Thyroid gland (tissue), 4 donors: ENCODE measurements around the gene NAALADL2. TPM values are rescaled to one million over a fixed set of nuclear protein-coding genes. Genes with fewer than 3 reads are reported as not detected.

Experiments used
- DNase-seq, 2 donors: peaks; one replicate each; pipeline ENCODE4 v3.0.0-alpha.2; 2019
- H3K27ac ChIP-seq, 3 donors: fragments of 200-600 bp; sonication (generic); 1 replicate in 2 of 3; 2 replicates in 1 of 3; pipeline ENCODE4 v1.5.1; 2016 to 2019; ENCODE audit warnings: mild to moderate bottlenecking in 1 of 3, moderate library complexity in 1 of 3
- H3K27me3 ChIP-seq: fragments of 200-600 bp; sonication (generic); one replicate; pipeline ENCODE4 v1.5.1; 2019
- H3K36me3 ChIP-seq, 2 donors: fragments of 200-600 bp; sonication (generic); one replicate each; pipeline ENCODE4 v1.5.1; 2016 to 2019
- H3K4me1 ChIP-seq, 2 donors: fragments of 200-600 bp; sonication (generic); one replicate each; pipeline ENCODE4 v1.5.1; 2017 to 2019
- H3K4me3 ChIP-seq, 3 donors: fragments of 200-600 bp; sonication (generic); replicated peaks in 1 of 3; 1 replicate in 2 of 3; 2 replicates in 1 of 3; pipeline ENCODE4 v1.5.1; 2016; ENCODE audit warnings: mild to moderate bottlenecking in 1 of 3
- H3K9me3 ChIP-seq: fragments of 200-600 bp; sonication (generic); one replicate; pipeline ENCODE4 v1.5.1; 2017
- POLR2A ChIP-seq, 2 donors: fragments of 450-650 bp; IDR thresholded peaks; one replicate each; pipeline ENCODE4 v1.6.1; 2017; ENCODE audit warnings: antibody characterized with exemption in 2 of 2, mild to moderate bottlenecking in 2 of 2, moderate library complexity in 1 of 2
- WGBS, 2 donors: methylation state at CpG; one replicate each; pipeline ENCODE4 v1.1.5; 2017; 5-methylcytosine and 5-hydroxymethylcytosine counted together
- intact Hi-C: fragments of 100-400 bp; cut with DNase I; formaldehyde crosslinking; loops from one replicate; pipeline ENCODE4 v1.15.1; 2023
- total RNA-seq, 4 donors: library from RNA; depleted of rRNA; stranded (reverse); fragments of >200 nt; gene quantifications; one replicate each; pipeline ENCODE4 v1.2.3, GENCODE V29; 2016
- TF ChIP-seq, protein P1 (sequence below), 6 experiments: fragments of 200-600 bp in 3 of 6; fragments of 450-650 bp in 3 of 6; sonication (generic) in 3 of 6; IDR thresholded peaks; one replicate each; pipeline ENCODE4 v1.5.1; 2016 to 2019; ENCODE audit warnings: antibody characterized with exemption in 6 of 6, mild to moderate bottlenecking in 2 of 6, inconsistent platforms in 1 of 6, moderate library complexity in 1 of 6

NAALADL2 gene
- total RNA-seq, 4 donors from 2014 or later: 7.6 to 14.7 (median 9.0) TPM

DNA sequence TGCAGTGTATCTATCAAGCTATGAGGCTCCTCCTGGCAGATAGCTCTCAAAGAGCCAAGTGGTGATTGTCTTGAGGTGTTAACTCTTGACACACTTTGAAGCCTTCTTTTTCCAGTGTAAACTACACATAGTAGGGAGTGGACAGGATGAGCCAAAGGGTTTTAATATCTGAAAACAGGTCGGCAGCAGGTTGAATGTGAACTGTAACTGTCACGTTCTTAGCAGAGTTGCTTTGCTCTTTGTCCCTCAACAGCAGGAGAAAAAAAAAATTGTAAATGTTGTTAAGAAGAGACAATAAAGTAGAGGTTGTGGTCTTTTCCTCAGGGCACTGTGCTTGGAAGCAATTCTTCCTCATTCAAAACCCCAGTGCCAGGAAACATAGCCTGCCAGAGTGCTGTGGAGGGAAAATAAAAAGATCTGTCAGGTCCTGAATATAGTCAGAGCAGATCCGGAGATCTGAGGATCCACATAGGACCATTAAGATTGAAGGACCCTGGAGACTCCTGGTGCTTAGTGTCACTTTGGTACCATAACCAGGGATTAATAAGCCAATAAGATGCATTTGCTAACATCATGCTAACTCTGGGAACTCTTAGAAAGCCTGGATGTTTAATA, 229.7 kb downstream of the NAALADL2 start:
- Histone ChIP-seq H3K27me3 (no peaks in the 10 kb centered on the region), H3K36me3 (no peaks in the 10 kb centered on the region), H3K4me1 (no peaks in the 10 kb centered on the region), H3K9me3 (no peaks in the 10 kb centered on the region), H3K27ac (no peak overlapping the region), H3K4me3 (no peak overlapping the region)
- DNase-seq: no peak
- WGBS, 2 donors: 74 to 82% methylated on average over 3 of the region's 3 CpGs
- intact Hi-C loops: no loop called here
- TF ChIP-seq, protein P1, sequence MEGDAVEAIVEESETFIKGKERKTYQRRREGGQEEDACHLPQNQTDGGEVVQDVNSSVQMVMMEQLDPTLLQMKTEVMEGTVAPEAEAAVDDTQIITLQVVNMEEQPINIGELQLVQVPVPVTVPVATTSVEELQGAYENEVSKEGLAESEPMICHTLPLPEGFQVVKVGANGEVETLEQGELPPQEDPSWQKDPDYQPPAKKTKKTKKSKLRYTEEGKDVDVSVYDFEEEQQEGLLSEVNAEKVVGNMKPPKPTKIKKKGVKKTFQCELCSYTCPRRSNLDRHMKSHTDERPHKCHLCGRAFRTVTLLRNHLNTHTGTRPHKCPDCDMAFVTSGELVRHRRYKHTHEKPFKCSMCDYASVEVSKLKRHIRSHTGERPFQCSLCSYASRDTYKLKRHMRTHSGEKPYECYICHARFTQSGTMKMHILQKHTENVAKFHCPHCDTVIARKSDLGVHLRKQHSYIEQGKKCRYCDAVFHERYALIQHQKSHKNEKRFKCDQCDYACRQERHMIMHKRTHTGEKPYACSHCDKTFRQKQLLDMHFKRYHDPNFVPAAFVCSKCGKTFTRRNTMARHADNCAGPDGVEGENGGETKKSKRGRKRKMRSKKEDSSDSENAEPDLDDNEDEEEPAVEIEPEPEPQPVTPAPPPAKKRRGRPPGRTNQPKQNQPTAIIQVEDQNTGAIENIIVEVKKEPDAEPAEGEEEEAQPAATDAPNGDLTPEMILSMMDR (IDR thresholded peaks at IDR 0.05): no peak
- TF ChIP-seq POLR2A (IDR thresholded peaks at IDR 0.05): no peak

DNA sequence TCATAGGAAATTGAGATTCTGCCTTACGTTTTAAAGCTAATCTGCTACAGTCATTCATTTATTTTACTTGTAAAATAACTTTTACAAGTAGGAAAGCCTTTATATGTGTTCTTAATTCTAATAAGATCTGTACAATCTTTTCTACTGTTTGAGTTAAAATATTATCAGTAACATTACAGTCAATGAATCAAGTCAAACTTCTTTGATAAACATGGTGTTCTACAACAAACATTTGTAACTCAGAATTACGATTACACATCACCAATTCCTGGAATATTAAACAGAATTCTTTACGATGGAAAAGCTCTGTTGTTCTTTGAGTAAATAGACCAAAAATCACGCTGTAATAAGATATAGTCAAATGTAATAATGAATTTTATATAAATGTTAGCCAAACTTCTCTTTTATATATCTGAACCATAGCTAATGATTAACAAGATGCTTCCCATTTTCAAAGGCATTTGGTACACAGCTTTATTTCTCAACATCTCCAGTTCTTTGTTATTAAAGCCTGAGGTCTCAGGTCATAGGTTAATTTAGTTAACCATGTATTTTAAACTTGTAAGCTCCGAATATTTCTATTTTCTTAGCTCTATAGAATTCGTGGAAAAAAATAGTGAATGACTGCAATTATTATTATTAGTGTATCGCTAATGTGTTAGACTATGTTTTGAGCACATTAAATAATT, 232.4 kb downstream of the NAALADL2 start:
- Histone ChIP-seq H3K27ac (no peak overlapping the region), H3K36me3 (no peaks in the 10 kb centered on the region), H3K4me3 (no peak overlapping the region), H3K4me1 (peaks cover 0 to 7% of the 10 kb centered on the region in 2 donors), H3K27me3 (no peaks in the 10 kb centered on the region), H3K9me3 (no peaks in the 10 kb centered on the region)
- DNase-seq: no peak
- intact Hi-C loops: no loop called here
- 88 to 90% methylated on average over 7 of the region's 7 CpGs for WGBS, 2 donors
- no peak for TF ChIP-seq POLR2A (IDR thresholded peaks at IDR 0.05)
- TF ChIP-seq, protein P1 (IDR thresholded peaks at IDR 0.05): no peak

DNA sequence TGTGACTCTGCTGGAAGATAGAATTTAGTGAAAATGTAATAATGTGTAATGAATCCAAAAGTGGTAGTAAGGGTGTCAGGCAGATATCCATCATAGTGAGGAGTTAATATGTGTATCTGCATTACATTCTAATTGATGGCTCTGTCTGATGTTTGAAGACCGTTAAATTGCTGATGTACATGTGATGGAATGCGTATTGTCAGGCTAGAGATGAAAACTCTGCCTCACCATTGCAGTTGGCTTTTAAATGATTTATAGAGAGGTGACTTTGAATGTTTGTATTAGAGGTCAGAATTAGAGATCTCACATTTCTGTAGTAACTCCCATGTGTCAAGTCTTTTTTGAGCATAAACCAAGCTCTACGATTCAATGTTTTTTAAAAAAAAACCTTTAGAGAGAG, 234.6 kb downstream of the NAALADL2 start:
- no peaks in the 10 kb centered on the region for H3K9me3 ChIP-seq
- no peaks in the 10 kb centered on the region for H3K36me3 ChIP-seq
- no peak overlapping the region for H3K4me3 ChIP-seq
- no peak for TF ChIP-seq POLR2A (IDR thresholded peaks at IDR 0.05)
- TF ChIP-seq, protein P1 (IDR thresholded peaks at IDR 0.05): no peak
- peaks cover 0 to 10% of the 10 kb centered on the region in 2 donors for H3K4me1 ChIP-seq
- no peak for DNase-seq
- H3K27me3 ChIP-seq: no peaks in the 10 kb centered on the region
- 88 to 94% methylated on average over 3 of the region's 3 CpGs for WGBS, 2 donors
- intact Hi-C loops: no loop called here
- no peak overlapping the region for H3K27ac ChIP-seq

DNA sequence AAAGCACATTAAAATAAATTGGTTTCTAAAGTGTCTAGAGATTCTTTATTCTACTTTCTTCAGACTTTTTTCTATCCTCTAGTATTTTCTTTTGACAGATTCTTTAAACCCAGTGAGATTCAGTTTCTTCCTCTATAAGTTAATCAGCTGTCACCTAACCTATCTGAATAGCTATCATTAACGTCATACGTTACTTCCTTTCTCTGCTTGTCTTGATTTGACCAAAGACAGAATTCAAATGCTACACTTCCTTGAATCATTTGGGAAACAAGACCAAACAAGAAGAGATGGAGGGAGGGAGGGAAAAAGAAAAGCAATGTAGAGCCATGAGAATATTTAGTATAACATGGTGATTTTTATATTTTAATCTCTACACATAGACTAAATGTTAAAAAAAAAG, 235.2 kb downstream of the NAALADL2 start:
- H3K27me3 ChIP-seq: no peaks in the 10 kb centered on the region
- TF ChIP-seq, protein P1 (IDR thresholded peaks at IDR 0.05): no peak
- no peak for TF ChIP-seq POLR2A (IDR thresholded peaks at IDR 0.05)
- no peak for DNase-seq
- no peaks in the 10 kb centered on the region for H3K9me3 ChIP-seq
- 89% methylated on average over 2 of the region's 2 CpGs for WGBS, 2 donors
- no peak overlapping the region for H3K27ac ChIP-seq
- peaks cover 0 to 10% of the 10 kb centered on the region in 2 donors for H3K4me1 ChIP-seq
- no peak overlapping the region for H3K4me3 ChIP-seq
- intact Hi-C loops: no loop called here
- H3K36me3 ChIP-seq: no peaks in the 10 kb centered on the region

DNA sequence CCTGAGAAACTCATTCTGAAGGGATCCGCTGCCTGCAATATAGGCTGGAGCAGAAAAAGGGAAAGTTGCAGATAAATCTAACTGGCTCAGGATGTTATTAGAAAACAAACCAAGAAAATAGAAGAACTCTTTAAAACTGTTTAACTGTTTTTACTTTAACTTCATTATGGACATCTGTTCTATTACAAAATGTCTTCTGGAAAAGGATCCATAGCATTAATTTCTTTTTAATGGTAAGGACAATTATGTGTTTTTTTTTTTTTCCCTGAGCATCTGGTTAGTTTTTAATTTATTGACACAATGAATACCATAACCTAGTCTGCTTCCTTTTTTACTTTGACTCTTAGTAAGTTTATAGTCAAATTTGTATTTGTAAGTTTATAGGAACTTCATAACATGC, 239.5 kb downstream of the NAALADL2 start:
- 97 to 100% methylated on average over 1 of the region's 1 CpG for WGBS, 2 donors
- TF ChIP-seq POLR2A (IDR thresholded peaks at IDR 0.05): no peak
- TF ChIP-seq, protein P1 (IDR thresholded peaks at IDR 0.05): no peak
- DNase-seq: no peak
- H3K4me1 ChIP-seq: peaks cover 0 to 10% of the 10 kb centered on the region in 2 donors
- H3K36me3 ChIP-seq: no peaks in the 10 kb centered on the region
- intact Hi-C loops: no loop called here
- H3K4me3 ChIP-seq: no peak overlapping the region
- H3K27ac ChIP-seq: no peak overlapping the region
- no peaks in the 10 kb centered on the region for H3K27me3 ChIP-seq
- H3K9me3 ChIP-seq: no peaks in the 10 kb centered on the region
